DOHH2 (cell line): ENCODE data around the gene NXF1.
A peak's percentile ranks its signal among the peaks of the same experiment; 100 is the strongest.
"Not testable (repeated sequence)": the region's sequence is repeated elsewhere in the genome, so short reads cannot be mapped to it uniquely, and the experiment has no call there.

Experiments used
- H3F3A ChIP-seq: fragments of 200-600 bp; sonication (generic), shearing (Covaris generic); 2 replicates; pipeline ENCODE4 v1.6.0; 2016; ENCODE audit warnings: antibody characterized with exemption, mild to moderate bottlenecking; ENCODE audit not compliant: control insufficient read depth, insufficient read depth
- H3K27ac ChIP-seq: fragments of 200-600 bp; sonication (generic); 2 replicates; pipeline ENCODE4 v1.5.1; 2014; ENCODE audit warnings: low read depth, mild to moderate bottlenecking, low read length, moderate library complexity
- H3K27me3 ChIP-seq: fragments of 200-600 bp; sonication (generic); 2 replicates; pipeline ENCODE4 v1.6.1; 2014; ENCODE audit warnings: mild to moderate bottlenecking, low read length, mixed read lengths; ENCODE audit not compliant: control insufficient read depth
- H3K36me3 ChIP-seq: fragments of 200-600 bp; sonication (generic); 2 replicates; pipeline ENCODE4 v1.6.1; 2014; ENCODE audit warnings: mild to moderate bottlenecking, low read length, moderate library complexity, mixed read lengths; ENCODE audit not compliant: control insufficient read depth
- H3K4me1 ChIP-seq: fragments of 200-600 bp; sonication (generic); 2 replicates; pipeline ENCODE4 v1.6.1; 2014; ENCODE audit warnings: mild to moderate bottlenecking, low read length, mixed read lengths; ENCODE audit not compliant: control insufficient read depth
- H3K4me2 ChIP-seq: fragments of 200-600 bp; sonication (generic); 2 replicates; pipeline ENCODE4 v1.6.0; 2014; ENCODE audit warnings: mild to moderate bottlenecking, low read length, moderate library complexity
- H3K4me3 ChIP-seq: fragments of 200-600 bp; sonication (generic); 2 replicates; pipeline ENCODE4 v1.5.1; 2014; ENCODE audit warnings: mild to moderate bottlenecking, low read length, mixed read lengths
- H3K79me2 ChIP-seq: fragments of 200-600 bp; sonication (generic); 2 replicates; pipeline ENCODE4 v1.6.1; 2014; ENCODE audit warnings: mild to moderate bottlenecking, low read length, mixed read lengths; ENCODE audit not compliant: control insufficient read depth
- H3K9me2 ChIP-seq: fragments of 200-600 bp; sonication (generic); replicated peaks from 2 replicates; pipeline ENCODE4 v1.6.1; 2014; ENCODE audit warnings: mild to moderate bottlenecking, low read length, mixed read lengths; ENCODE audit not compliant: control insufficient read depth
- H3K9me3 ChIP-seq: fragments of 200-600 bp; sonication (generic); 2 replicates; pipeline ENCODE4 v1.6.1; 2014; ENCODE audit warnings: antibody characterized with exemption, low read length, mixed read lengths; ENCODE audit not compliant: control insufficient read depth, insufficient read depth
- H4K20me1 ChIP-seq: fragments of 200-600 bp; sonication (generic); 2 replicates; pipeline ENCODE4 v1.6.0; 2014; ENCODE audit warnings: low read depth, mild to moderate bottlenecking, antibody characterized with exemption, low read length, moderate library complexity; ENCODE audit not compliant: control insufficient read depth, insufficient read depth
- CTCF ChIP-seq: fragments of 200-600 bp; sonication (generic); IDR thresholded peaks from one replicate; pipeline ENCODE4 v1.5.1; 2014; ENCODE audit warnings: antibody characterized with exemption, mild to moderate bottlenecking, low read depth, low read length; ENCODE audit not compliant: poor library complexity, severe bottlenecking
- EZH2phosphoT487 ChIP-seq: fragments of 200-600 bp; sonication (generic); IDR thresholded peaks from 2 replicates; pipeline ENCODE4 v1.6.1; 2017; ENCODE audit warnings: borderline replicate concordance, mild to moderate bottlenecking, antibody characterized with exemption, low read length, moderate library complexity, mixed read lengths

NXF1 gene

GRCh38 chr11:62843466-62843865, 38.2 kb upstream of the NXF1 start:
- no peaks in the 10 kb centered on the region for H3K9me3 ChIP-seq
- H3K4me3 ChIP-seq: no peak overlapping the region
- H3K27ac ChIP-seq: no peak overlapping the region
- no peaks in the 10 kb centered on the region for H4K20me1 ChIP-seq
- peaks cover 23% of the 10 kb centered on the region for H3K4me1 ChIP-seq
- no peak overlapping the region for H3K4me2 ChIP-seq
- H3F3A ChIP-seq: peaks cover 31% of the 10 kb centered on the region
- H3K9me2 ChIP-seq: no peaks in the 10 kb centered on the region
- no peaks in the 10 kb centered on the region for H3K27me3 ChIP-seq
- peaks cover 7% of the 10 kb centered on the region for H3K36me3 ChIP-seq
- H3K79me2 ChIP-seq: peaks cover 13% of the 10 kb centered on the region
- TF ChIP-seq CTCF (no peak), EZH2phosphoT487 (no peak)

GRCh38 chr11:62842891-62843290, 37.7 kb upstream of the NXF1 start:
- not testable (repeated sequence) for H3K27me3 ChIP-seq, H3K9me3 ChIP-seq, H3K9me2 ChIP-seq, H4K20me1 ChIP-seq
- Histone ChIP-seq H3F3A (peaks cover 27% of the 10 kb centered on the region), H3K4me1 (peaks cover 29% of the 10 kb centered on the region), H3K4me2 (peak overlapping the region; percentile 86), H3K4me3 (peak overlapping the region; percentile 73), H3K36me3 (peaks cover 11% of the 10 kb centered on the region), H3K79me2 (peaks cover 19% of the 10 kb centered on the region), H3K27ac (peak overlapping the region; percentile 89; the same call in 1 of the 2 replicates)

- H4K20me1 ChIP-seq: no peaks in the 10 kb centered on the region
- peak overlapping the region; percentile 73 for H3K4me3 ChIP-seq
- peak overlapping the region; percentile 89 for H3K27ac ChIP-seq
- peaks cover 35% of the 10 kb centered on the region for H3K4me1 ChIP-seq
- H3K79me2 ChIP-seq: peaks cover 25% of the 10 kb centered on the region
- H3K36me3 ChIP-seq: peaks cover 17% of the 10 kb centered on the region
- peaks cover 27% of the 10 kb centered on the region for H3F3A ChIP-seq
- no peaks in the 10 kb centered on the region for H3K9me2 ChIP-seq
- peak overlapping the region; percentile 86 for H3K4me2 ChIP-seq
- TF ChIP-seq CTCF (no peak), EZH2phosphoT487 (no peak)
- no peaks in the 10 kb centered on the region for H3K27me3 ChIP-seq
- no peaks in the 10 kb centered on the region for H3K9me3 ChIP-seq
These were observed 37.0 kb upstream of the NXF1 start for GRCh38 chr11:62842171-62842741.

GRCh38 chr11:62841361-62842170, 36.3 kb upstream of the NXF1 start:
- H3K36me3 ChIP-seq: peaks cover 24% of the 10 kb centered on the region
- peak overlapping the region; percentile 85 for H3K4me3 ChIP-seq
- peaks cover 32% of the 10 kb centered on the region for H3K79me2 ChIP-seq
- no peaks in the 10 kb centered on the region for H3K9me2 ChIP-seq
- peak overlapping the region; percentile 86 for H3K4me2 ChIP-seq
- H3K27me3 ChIP-seq: no peaks in the 10 kb centered on the region
- no peaks in the 10 kb centered on the region for H4K20me1 ChIP-seq
- TF ChIP-seq EZH2phosphoT487: no peak
- TF ChIP-seq CTCF: no peak
- H3K27ac ChIP-seq: peak overlapping the region; percentile 89
- no peaks in the 10 kb centered on the region for H3K9me3 ChIP-seq
- H3K4me1 ChIP-seq: peaks cover 35% of the 10 kb centered on the region
- H3F3A ChIP-seq: peaks cover 27% of the 10 kb centered on the region

GRCh38 chr11:62840721-62841360, 35.6 kb upstream of the NXF1 start:
- Histone ChIP-seq H3K4me3 (peak overlapping the region; percentile 85), H3F3A (peaks cover 27% of the 10 kb centered on the region), H3K4me2 (peak overlapping the region; percentile 86), H3K36me3 (peaks cover 31% of the 10 kb centered on the region), H3K27ac (peak overlapping the region; percentile 89), H3K4me1 (peaks cover 35% of the 10 kb centered on the region), H3K79me2 (peaks cover 39% of the 10 kb centered on the region)
- not testable (repeated sequence) for H3K27me3 ChIP-seq, H3K9me2 ChIP-seq, H4K20me1 ChIP-seq, H3K9me3 ChIP-seq
